Activated effector memory CD4-positive, alpha-beta T cell treated with anti-CD3 and anti-CD28 coated beads, Interleukin-2, amount 50 U/mL, for 16 hours (primary cell): ENCODE results near the gene SPON1.
A peak's percentile ranks its signal among the peaks of the same experiment; 100 is the strongest.

Source experiments
- DNase-seq: peaks from one replicate; pipeline ENCODE4 v3.0.0-alpha.2; 2020

SPON1 gene

GRCh38 chr11:13944911-13945425 is 17.6 kb upstream of the SPON1 start:
- no peak for DNase-seq

GRCh38 chr11:13947379-13947778 is 15.1 kb upstream of the SPON1 start:
- DNase-seq: no peak

DNA sequence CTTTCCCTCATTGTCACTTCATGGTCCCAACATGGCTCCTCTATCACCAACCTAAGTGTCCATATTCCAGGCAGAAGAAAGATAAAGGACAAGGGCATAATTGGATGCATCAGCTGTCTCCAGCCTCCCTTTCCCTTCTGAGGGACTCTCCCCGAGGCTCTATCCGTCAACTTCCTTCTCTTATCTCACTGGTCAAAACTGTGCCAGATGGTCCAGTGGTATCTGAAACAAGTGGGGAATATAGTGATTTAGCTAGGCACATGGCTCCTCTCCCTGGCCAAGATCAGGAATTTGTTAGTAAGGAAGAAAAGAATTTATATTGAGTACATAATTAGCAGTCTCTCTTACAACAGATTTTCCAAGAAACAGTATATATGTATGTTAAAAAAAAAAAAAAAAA is 12.6 kb upstream of the SPON1 start:
- DNase-seq: no peak

DNA sequence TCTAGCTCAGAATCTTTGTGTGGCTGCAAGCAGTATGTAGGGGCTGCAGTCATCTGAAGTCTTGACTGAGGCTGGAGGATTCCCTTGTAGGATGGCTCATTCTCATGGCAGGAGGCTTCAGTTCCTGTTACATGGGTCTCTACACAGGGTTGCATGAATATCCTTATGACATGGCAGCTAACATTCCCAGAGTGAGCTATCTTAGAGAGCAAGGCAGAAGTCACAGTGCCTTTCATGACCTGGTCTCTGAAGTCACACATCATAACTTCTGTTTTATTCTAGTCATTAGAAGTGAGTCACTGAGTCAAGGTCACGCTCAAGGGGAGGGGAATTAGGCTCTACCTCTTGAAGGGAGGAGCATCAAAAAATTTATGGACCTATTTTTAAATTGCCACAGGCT is 10.3 kb upstream of the SPON1 start:
- no peak for DNase-seq

- DNase-seq: no peak
Measured at GRCh38 chr11:13952668-13953067, 9.9 kb upstream of the SPON1 start.

DNA sequence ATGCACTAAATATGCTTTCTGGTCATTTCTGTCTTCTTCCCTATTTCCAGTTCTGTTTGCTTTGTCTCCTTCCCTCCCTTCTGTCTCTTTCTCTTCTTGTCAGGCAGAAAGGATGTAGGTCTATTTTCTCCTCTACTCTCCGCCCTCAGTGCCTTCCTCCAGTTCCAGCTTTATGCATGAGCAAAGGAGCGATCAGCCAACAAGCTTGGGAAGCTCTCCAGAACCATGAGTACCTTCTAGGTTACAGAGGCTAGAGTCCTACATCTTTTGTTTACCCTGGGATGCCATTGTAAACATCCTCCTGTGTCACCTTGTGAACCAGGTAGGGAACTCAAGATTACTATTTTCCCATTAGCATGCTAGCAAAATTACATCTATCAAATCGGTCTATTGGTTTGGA is 7.9 kb upstream of the SPON1 start:
- DNase-seq: no peak

- peak; percentile 78 for DNase-seq
Measured at GRCh38 chr11:13955971-13956421, 6.5 kb upstream of the SPON1 start.

- DNase-seq: no peak
Measured at GRCh38 chr11:13956988-13957387, 5.5 kb upstream of the SPON1 start.

DNA sequence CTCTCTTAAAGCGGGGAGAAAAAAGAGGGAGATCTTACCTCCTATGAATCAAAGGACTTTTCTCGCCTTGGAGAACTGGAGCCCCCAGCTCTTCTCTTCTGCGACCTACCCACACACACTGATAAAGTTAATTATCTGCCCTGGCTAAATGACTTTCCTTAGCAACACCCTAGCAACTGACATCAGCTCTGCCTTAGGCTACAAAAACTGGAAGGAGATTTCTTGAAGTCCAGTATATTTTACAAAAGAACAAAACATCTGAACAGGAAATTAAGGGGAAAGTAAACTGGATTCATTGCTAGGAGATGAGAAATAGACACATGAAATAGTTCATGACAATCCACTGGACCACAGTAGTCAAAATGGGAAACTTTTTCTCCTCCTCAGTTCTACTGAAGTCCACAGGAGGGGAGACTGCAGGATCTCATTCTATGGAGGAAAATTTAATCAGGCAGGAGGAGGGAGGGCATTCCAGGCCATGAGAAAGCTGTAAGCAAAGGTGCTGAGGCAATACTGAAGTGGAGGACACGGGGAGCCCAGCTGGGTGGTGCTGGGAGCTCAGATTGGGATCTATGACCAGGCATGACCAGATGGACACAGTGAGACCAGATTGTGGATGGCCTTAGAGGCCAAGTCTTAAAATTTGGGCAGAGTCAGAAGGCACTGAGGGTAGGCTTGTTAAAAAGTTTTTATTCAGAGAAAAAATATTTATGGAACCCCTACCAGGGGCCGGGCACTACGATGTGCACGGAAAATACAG is 3.7 kb upstream of the SPON1 start:
- no peak for DNase-seq

GRCh38 chr11:13962198-13962561 is 343 bp upstream of the SPON1 start:
- DNase-seq: no peak

GRCh38 chr11:13963169-13963948 is 836 bp downstream of the SPON1 start:
- peak; percentile 66 for DNase-seq

GRCh38 chr11:13963949-13964770 is 1.6 kb downstream of the SPON1 start:
- DNase-seq: no peak

- DNase-seq: no peak
Measured at GRCh38 chr11:13964771-13965074, 2.2 kb downstream of the SPON1 start.

DNA sequence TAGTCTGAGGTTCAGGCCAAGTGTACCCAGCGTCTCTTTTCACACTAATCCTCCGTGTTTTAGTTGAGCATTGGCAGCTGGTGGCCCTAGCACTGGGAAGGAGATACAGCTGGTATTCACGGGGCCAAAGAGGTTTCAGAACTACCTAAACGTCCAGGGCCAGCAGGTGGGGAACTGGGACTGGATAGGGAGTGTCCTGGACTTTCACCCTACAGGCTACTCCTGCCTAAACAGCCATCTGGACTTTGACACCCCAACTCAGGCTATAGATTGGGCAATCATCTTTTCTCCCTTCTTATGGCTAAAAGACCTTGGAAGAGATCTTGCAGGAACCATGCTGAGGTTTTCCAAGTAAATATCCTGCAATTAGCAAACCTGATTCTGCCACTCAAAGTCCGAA is 2.8 kb downstream of the SPON1 start:
- no peak for DNase-seq

DNA sequence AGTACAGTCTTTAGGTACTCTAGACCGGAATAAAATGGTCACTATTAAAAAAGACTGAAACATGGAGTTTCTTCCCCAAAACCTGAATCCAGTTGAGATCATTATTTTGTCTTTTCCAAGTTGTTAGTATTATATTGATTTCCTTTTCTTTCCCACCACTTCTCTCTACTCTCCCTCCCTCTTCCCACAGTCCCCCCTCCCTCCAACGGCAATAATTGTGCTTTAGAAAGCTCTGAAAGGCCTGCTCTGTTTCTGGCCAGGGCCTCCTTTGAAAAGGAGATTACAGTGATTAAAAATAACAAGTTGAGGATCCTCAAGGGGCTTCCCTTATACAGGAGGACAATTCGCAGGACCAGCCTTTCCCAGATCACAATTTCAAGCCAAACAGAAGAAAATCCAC is 3.5 kb downstream of the SPON1 start:
- no peak for DNase-seq

GRCh38 chr11:13966486-13966885 is 4.0 kb downstream of the SPON1 start:
- DNase-seq: no peak

- DNase-seq: no peak
Measured at GRCh38 chr11:13970986-13971385, 8.5 kb downstream of the SPON1 start.

DNA sequence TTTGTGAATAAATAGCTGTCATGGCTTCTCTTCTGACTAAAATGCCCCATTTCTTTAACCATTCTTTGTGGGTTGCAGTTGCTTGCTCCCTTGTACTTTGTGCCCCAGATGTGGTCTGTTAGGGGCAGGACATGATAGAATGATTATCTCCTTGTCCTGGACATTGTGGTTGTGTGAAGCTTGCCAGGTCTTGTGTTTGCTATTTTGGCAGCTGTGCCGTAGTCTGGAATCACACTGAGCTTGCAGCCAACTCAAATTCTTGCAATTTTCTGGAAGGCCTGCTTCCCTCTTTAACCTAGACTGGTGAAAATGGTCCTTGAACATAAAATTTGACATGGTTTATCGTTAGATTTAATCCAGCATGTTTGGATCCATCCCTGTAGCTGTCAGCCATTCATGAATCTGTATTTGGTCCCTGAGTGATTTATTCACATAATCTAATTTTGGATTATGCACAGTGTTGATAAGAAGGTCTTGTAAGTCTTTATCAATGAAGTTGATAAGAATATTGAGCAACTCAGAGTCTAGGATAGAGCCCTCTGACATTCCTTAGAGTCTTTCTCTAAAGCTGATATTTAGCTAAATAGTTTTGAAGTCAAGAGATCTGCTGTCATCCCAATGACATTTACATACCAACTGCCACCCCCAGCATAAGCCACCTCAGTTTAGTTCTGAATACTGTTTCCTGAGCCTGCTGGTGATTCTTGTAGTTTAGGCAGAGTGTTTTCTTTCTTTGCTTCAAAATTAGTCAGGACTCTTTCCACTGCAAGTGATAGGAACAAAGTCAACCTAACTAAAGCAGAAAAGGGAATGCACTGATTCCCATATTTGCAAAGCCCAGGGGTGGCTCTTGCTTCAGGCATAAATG is 9.8 kb downstream of the SPON1 start:
- DNase-seq: no peak

GRCh38 chr11:13972944-13973343 is 10.4 kb downstream of the SPON1 start:
- DNase-seq: no peak

DNA sequence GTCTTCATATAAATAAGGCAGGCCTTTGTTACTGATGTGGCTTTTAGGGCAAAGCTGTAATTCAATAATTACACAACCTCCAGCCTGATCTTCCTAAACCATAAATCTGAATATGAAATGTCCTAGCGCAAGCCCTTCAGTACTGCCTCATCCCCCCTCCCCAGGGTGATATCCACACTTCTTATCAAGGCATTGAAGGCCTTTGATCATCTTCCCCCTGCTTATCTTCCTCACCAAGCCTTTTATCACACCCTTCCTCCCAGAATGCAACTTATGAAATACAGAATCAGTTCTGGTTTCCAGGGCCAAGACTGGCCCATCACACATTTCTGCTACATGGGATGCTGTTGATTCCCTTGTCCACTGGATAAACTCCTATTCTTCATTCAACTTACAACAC is 12.1 kb downstream of the SPON1 start:
- DNase-seq: no peak

- DNase-seq: no peak
Measured at GRCh38 chr11:13983081-13983751, 20.7 kb downstream of the SPON1 start.
